ENCODE measurements around the gene EPHA10.

Gene EPHA10

GRCh38 chr1:37732111-37732780 lies 32.7 kb downstream of the EPHA10 start:
- Histone ChIP-seq H3K27ac (ENCODE audit: low read depth, low read length, severe bottlenecking) (no peak overlapping the region), H3K36me3 (ENCODE audit: control insufficient read depth, insufficient read depth, low read length) (no peaks in the 10 kb centered on the region)
- 73 to 81% methylated on average over 9 to 11 of the region's 12 CpGs for WGBS, 2 experiments (ENCODE audit: insufficient coverage in 2 of 2)

DNA sequence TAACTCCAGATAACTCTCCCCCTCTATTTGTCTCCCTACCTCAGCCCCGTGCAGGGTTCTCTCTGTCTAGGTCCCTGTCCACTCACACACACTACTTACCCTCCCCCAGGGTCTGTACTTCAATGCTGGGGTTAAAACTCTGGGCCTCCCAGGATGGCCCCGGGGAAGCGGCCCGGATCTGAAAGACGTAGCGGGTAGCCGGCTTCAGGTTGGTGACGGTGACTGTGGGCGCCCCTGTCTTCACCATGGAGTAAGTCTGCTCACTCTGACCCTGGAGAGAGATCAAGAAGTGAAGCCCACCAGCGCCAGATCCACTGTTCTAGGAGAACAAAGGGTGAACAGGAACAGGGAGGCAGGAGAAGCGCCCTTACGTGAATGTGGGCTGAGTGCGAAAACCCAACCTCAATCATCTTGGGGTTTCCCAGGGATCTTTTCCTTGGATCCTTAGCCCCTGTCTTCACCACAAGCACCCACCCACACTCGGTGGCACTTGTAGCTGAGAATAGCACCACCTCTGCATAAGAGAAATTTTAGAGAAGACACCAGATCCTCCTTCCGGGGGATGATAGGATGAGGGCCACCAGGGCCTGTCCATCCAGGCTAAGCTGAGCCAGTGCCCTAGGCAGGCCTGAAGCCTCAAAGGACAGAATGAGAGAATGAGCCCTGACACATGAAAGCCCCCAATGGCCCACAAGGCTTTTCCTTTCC lies 33.5 kb downstream of the EPHA10 start:
- whole genome bisulfite sequencing, 2 experiments (ENCODE audit: insufficient coverage in 2 of 2), result 90 to 94% methylated on average over 13 to 15 of the region's 15 CpGs

More at GRCh38 chr1:37732111-37732780, 32.7 kb downstream of the EPHA10 start:
- no peaks in the 10 kb centered on the region for H3K9me3 ChIP-seq (ENCODE audit: control insufficient read depth, low read length)
- no peak overlapping the region for H3K4me3 ChIP-seq (ENCODE audit: extremely low read depth, insufficient read depth, low read length, poor library complexity, severe bottlenecking)
- H3K4me1 ChIP-seq (ENCODE audit: control insufficient read depth, insufficient read depth, low read length, poor library complexity, severe bottlenecking), result no peaks in the 10 kb centered on the region

GRCh38 chr1:37730376-37730775 lies 34.5 kb downstream of the EPHA10 start:
- no peaks in the 10 kb centered on the region for H3K9me3 ChIP-seq (ENCODE audit: control insufficient read depth, low read length)

More for the DNA sequence above, 33.5 kb downstream of the EPHA10 start:
- Histone ChIP-seq H3K4me3 (ENCODE audit: extremely low read depth, insufficient read depth, low read length, poor library complexity, severe bottlenecking) (no peak overlapping the region), H3K4me1 (ENCODE audit: control insufficient read depth, insufficient read depth, low read length, poor library complexity, severe bottlenecking) (no peaks in the 10 kb centered on the region), H3K36me3 (ENCODE audit: control insufficient read depth, insufficient read depth, low read length) (no peaks in the 10 kb centered on the region), H3K9me3 (ENCODE audit: control insufficient read depth, low read length) (no peaks in the 10 kb centered on the region), H3K27ac (ENCODE audit: low read depth, low read length, severe bottlenecking) (no peak overlapping the region)

DNA sequence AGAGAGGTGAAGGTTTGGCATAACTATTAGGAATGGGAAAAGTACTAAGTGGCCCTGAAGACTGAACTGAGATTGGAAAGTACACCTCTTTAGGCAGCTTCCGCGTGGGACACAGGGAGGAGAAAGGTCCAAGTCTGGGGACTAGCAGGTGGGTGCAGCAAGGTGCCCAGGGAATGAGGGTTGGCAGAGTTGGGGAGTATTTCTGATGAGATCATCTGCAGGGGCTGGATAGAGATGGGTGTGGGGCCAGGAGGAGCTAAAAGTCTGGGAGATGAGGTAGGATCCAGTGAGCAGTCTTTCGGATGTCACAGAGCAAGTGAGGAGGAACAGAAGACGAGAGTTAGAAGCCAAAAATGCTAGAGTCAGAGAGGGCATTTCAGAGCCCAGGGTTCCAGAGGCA lies 36.5 kb downstream of the EPHA10 start:
- Histone ChIP-seq H3K4me3 (ENCODE audit: extremely low read depth, insufficient read depth, low read length, poor library complexity, severe bottlenecking) (no peak overlapping the region), H3K27ac (ENCODE audit: low read depth, low read length, severe bottlenecking) (no peak overlapping the region), H3K36me3 (ENCODE audit: control insufficient read depth, insufficient read depth, low read length) (no peaks in the 10 kb centered on the region), H3K4me1 (ENCODE audit: control insufficient read depth, insufficient read depth, low read length, poor library complexity, severe bottlenecking) (no peaks in the 10 kb centered on the region), H3K9me3 (ENCODE audit: control insufficient read depth, low read length) (no peaks in the 10 kb centered on the region)
- WGBS, 2 experiments (ENCODE audit: insufficient coverage in 2 of 2), result 86 to 88% methylated on average over 4 of the region's 4 CpGs

More at GRCh38 chr1:37730376-37730775, 34.5 kb downstream of the EPHA10 start:
- no peaks in the 10 kb centered on the region for H3K4me1 ChIP-seq (ENCODE audit: control insufficient read depth, insufficient read depth, low read length, poor library complexity, severe bottlenecking)
- H3K36me3 ChIP-seq (ENCODE audit: control insufficient read depth, insufficient read depth, low read length), result no peaks in the 10 kb centered on the region
- H3K27ac ChIP-seq (ENCODE audit: low read depth, low read length, severe bottlenecking), result no peak overlapping the region
- WGBS, 2 experiments (ENCODE audit: insufficient coverage in 2 of 2), result 95 to 97% methylated on average over 3 to 5 of the region's 5 CpGs
- no peak overlapping the region for H3K4me3 ChIP-seq (ENCODE audit: extremely low read depth, insufficient read depth, low read length, poor library complexity, severe bottlenecking)

DNA sequence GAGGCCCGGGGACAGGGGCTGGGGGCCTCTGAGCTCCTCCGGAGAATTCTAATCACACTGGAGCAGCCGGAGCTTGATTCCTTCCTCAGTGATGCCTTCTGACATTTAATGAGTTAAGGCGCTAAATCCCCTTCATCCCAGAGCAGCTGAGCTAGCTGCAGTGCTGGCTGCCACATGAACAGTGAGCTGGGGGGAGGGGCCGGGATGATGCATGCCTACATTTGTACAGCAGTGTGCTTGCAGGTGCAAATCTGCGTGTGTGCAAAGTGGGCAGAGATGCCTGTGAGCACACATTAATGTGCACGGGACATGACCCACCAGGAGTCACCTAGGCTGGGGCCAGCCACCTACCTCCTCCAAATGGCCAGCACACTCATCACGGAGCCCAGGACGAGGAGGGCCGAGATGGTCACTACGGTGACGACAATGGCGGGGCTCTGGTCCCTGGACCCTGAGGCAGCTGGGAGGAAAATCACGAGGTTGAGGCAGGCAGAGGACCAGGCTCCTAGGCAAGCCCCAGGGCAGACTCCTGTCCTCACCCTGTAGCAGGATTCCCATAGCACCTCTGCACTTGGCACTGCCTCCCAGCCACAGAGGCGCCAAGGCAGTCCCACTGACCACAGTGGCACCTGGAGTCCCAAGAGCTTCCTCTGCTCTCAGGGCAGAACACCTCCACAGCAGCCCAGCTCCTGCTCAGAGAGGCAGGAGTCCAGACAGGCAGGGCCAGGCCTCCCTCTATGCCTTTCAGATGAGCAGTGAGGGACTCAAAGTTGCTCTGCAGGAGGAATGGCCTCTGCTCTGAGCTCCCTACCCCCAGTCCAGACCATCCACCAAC lies 38.0 kb downstream of the EPHA10 start:
- 81 to 88% methylated on average over 12 to 14 of the region's 15 CpGs for WGBS, 2 experiments (ENCODE audit: insufficient coverage in 2 of 2)
- Histone ChIP-seq H3K4me3 (ENCODE audit: extremely low read depth, insufficient read depth, low read length, poor library complexity, severe bottlenecking) (no peak overlapping the region), H3K4me1 (ENCODE audit: control insufficient read depth, insufficient read depth, low read length, poor library complexity, severe bottlenecking) (no peaks in the 10 kb centered on the region), H3K36me3 (ENCODE audit: control insufficient read depth, insufficient read depth, low read length) (no peaks in the 10 kb centered on the region), H3K9me3 (ENCODE audit: control insufficient read depth, low read length) (no peaks in the 10 kb centered on the region), H3K27ac (ENCODE audit: low read depth, low read length, severe bottlenecking) (no peak overlapping the region)

GRCh38 chr1:37725851-37726613 lies 38.9 kb downstream of the EPHA10 start:
- no peak overlapping the region for H3K27ac ChIP-seq (ENCODE audit: low read depth, low read length, severe bottlenecking)
- WGBS, 2 experiments (ENCODE audit: insufficient coverage in 2 of 2), result 84 to 86% methylated on average over 12 to 13 of the region's 14 CpGs
- no peaks in the 10 kb centered on the region for H3K4me1 ChIP-seq (ENCODE audit: control insufficient read depth, insufficient read depth, low read length, poor library complexity, severe bottlenecking)
- no peaks in the 10 kb centered on the region for H3K9me3 ChIP-seq (ENCODE audit: control insufficient read depth, low read length)
- H3K4me3 ChIP-seq (ENCODE audit: extremely low read depth, insufficient read depth, low read length, poor library complexity, severe bottlenecking), result no peak overlapping the region
- no peaks in the 10 kb centered on the region for H3K36me3 ChIP-seq (ENCODE audit: control insufficient read depth, insufficient read depth, low read length)

- H3K36me3 ChIP-seq (ENCODE audit: control insufficient read depth, insufficient read depth, low read length), result no peaks in the 10 kb centered on the region
- H3K4me3 ChIP-seq (ENCODE audit: extremely low read depth, insufficient read depth, low read length, poor library complexity, severe bottlenecking), result no peak overlapping the region
- H3K4me1 ChIP-seq (ENCODE audit: control insufficient read depth, insufficient read depth, low read length, poor library complexity, severe bottlenecking), result no peaks in the 10 kb centered on the region
- no peak overlapping the region for H3K27ac ChIP-seq (ENCODE audit: low read depth, low read length, severe bottlenecking)
- 85 to 95% methylated on average over 3 to 4 of the region's 6 CpGs for WGBS, 2 experiments (ENCODE audit: insufficient coverage in 2 of 2)
- H3K9me3 ChIP-seq (ENCODE audit: control insufficient read depth, low read length), result no peaks in the 10 kb centered on the region
Measured at GRCh38 chr1:37724575-37724974, 40.3 kb downstream of the EPHA10 start.

DNA sequence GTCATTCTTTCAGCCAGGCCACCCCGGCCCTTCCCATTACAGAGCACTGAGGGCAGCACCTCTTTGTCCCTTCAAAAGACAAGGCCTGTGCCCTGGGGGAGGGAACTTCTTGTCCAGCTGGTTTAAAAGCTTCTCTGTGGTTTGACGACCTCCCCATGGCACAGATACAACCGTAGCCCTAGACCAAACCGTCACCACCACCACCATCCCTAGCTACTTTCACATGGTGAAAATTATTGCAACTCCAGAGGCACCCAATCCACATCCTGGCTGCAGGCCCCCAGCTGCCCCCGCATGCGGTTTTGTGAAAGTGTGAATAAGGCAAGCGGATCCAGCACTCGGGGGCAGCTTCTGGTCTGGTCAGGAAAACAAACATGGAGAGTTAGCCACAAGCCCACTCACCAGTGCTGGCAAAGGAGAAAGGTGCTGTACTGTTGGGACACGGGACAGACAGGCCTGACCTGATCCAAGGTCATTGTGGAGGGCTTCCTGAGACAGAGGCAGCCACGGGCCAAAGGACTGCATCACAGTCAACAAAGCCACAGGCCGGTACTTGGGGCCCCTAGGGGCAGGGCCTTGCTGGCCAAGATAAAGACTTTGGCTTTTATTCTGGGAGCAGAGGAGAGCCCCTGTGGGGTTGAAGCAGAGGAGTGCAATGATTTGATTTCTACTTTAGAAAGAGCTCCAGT lies 41.4 kb downstream of the EPHA10 start:
- Histone ChIP-seq H3K4me1 (ENCODE audit: control insufficient read depth, insufficient read depth, low read length, poor library complexity, severe bottlenecking) (no peaks in the 10 kb centered on the region), H3K27ac (ENCODE audit: low read depth, low read length, severe bottlenecking) (no peak overlapping the region), H3K36me3 (ENCODE audit: control insufficient read depth, insufficient read depth, low read length) (no peaks in the 10 kb centered on the region), H3K4me3 (ENCODE audit: extremely low read depth, insufficient read depth, low read length, poor library complexity, severe bottlenecking) (no peak overlapping the region), H3K9me3 (ENCODE audit: control insufficient read depth, low read length) (no peaks in the 10 kb centered on the region)
- 64 to 68% methylated on average over 7 to 9 of the region's 11 CpGs for WGBS, 2 experiments (ENCODE audit: insufficient coverage in 2 of 2)

GRCh38 chr1:37723072-37723389 lies 41.9 kb downstream of the EPHA10 start:
- Histone ChIP-seq H3K4me3 (ENCODE audit: extremely low read depth, insufficient read depth, low read length, poor library complexity, severe bottlenecking) (no peak overlapping the region), H3K36me3 (ENCODE audit: control insufficient read depth, insufficient read depth, low read length) (no peaks in the 10 kb centered on the region), H3K27ac (ENCODE audit: low read depth, low read length, severe bottlenecking) (no peak overlapping the region), H3K9me3 (ENCODE audit: control insufficient read depth, low read length) (no peaks in the 10 kb centered on the region), H3K4me1 (ENCODE audit: control insufficient read depth, insufficient read depth, low read length, poor library complexity, severe bottlenecking) (no peaks in the 10 kb centered on the region)
- 84 to 96% methylated on average over 3 to 4 of the region's 6 CpGs for WGBS, 2 experiments (ENCODE audit: insufficient coverage in 2 of 2)

Measured in mesodermal cell (in vitro differentiated cells).